ENCODE data around the gene PCLO. TPM values are rescaled to one million over a fixed set of nuclear protein-coding genes. Genes with fewer than 3 reads are reported as not detected.

PCLO gene
- total RNA-seq, 2 experiments from 2014 or later, result not detected

- CTCF ChIA-PET, result no interaction called here
Observed at GRCh38 chr7:82957521-82957920, 205.2 kb downstream of the PCLO start.

GRCh38 chr7:82953324-82954027 lies 209.2 kb downstream of the PCLO start:
- ChIA-PET CTCF (no interaction called here), POLR2A (no interaction called here)
- no peak overlapping the region for H3K27ac Mint-ChIP-seq
- no peaks in the 10 kb centered on the region for H3K27me3 Mint-ChIP-seq
- DNase-seq (no peak), ATAC-seq (no peak)
- H3K36me3 Mint-ChIP-seq (ENCODE audit: low read depth), result no peaks in the 10 kb centered on the region
- H3K9me3 Mint-ChIP-seq, result peaks cover 5% of the 10 kb centered on the region
- intact Hi-C loops (cut with micrococcal nuclease), result no loop called here
- no peaks in the 10 kb centered on the region for H3K4me1 Mint-ChIP-seq (ENCODE audit: low read depth)
- no peak overlapping the region for H3K4me3 Mint-ChIP-seq
- TF ChIP-seq CTCF (IDR thresholded peaks at IDR 0.05), result no peak

More at GRCh38 chr7:82957521-82957920, 205.2 kb downstream of the PCLO start:
- H3K4me3 Mint-ChIP-seq, result no peak overlapping the region
- H3K27me3 Mint-ChIP-seq, result no peaks in the 10 kb centered on the region
- H3K27ac Mint-ChIP-seq, result no peak overlapping the region
- ATAC-seq (no peak), DNase-seq (no peak)
- no peaks in the 10 kb centered on the region for H3K4me1 Mint-ChIP-seq (ENCODE audit: low read depth)
- H3K36me3 Mint-ChIP-seq (ENCODE audit: low read depth), result no peaks in the 10 kb centered on the region
- no peak for TF ChIP-seq CTCF (IDR thresholded peaks at IDR 0.05)
- intact Hi-C loops (cut with micrococcal nuclease), result no loop called here
- POLR2A ChIA-PET, result no interaction called here
- no peaks in the 10 kb centered on the region for H3K9me3 Mint-ChIP-seq

- Mint-ChIP-seq H3K4me1 (ENCODE audit: low read depth) (no peaks in the 10 kb centered on the region), H3K27me3 (no peaks in the 10 kb centered on the region), H3K36me3 (ENCODE audit: low read depth) (no peaks in the 10 kb centered on the region), H3K27ac (no peak overlapping the region), H3K9me3 (peaks cover 5% of the 10 kb centered on the region), H3K4me3 (no peak overlapping the region)
- CTCF ChIA-PET, result no interaction called here
- TF ChIP-seq CTCF (IDR thresholded peaks at IDR 0.05), result no peak
- POLR2A ChIA-PET, result no interaction called here
- DNase-seq (no peak), ATAC-seq (no peak)
- intact Hi-C loops (cut with micrococcal nuclease), result no loop called here
Observed at GRCh38 chr7:82950436-82950835, 212.2 kb downstream of the PCLO start.

GRCh38 chr7:82945480-82945879 lies 217.2 kb downstream of the PCLO start:
- Mint-ChIP-seq H3K4me1 (ENCODE audit: low read depth) (no peaks in the 10 kb centered on the region), H3K4me3 (no peak overlapping the region), H3K27ac (no peak overlapping the region), H3K27me3 (no peaks in the 10 kb centered on the region), H3K36me3 (ENCODE audit: low read depth) (no peaks in the 10 kb centered on the region), H3K9me3 (peaks cover 8% of the 10 kb centered on the region)
- no peak for DNase-seq
- intact Hi-C loops (cut with micrococcal nuclease), result no loop called here
- no peak for TF ChIP-seq CTCF (IDR thresholded peaks at IDR 0.05)
- CTCF ChIA-PET, result no interaction called here
- POLR2A ChIA-PET, result no interaction called here
- no peak for ATAC-seq

GRCh38 chr7:82945056-82945455 lies 217.6 kb downstream of the PCLO start:
- TF ChIP-seq CTCF (IDR thresholded peaks at IDR 0.05), result no peak
- H3K27ac Mint-ChIP-seq, result no peak overlapping the region
- H3K9me3 Mint-ChIP-seq, result peaks cover 8% of the 10 kb centered on the region
- H3K27me3 Mint-ChIP-seq, result no peaks in the 10 kb centered on the region
- no peaks in the 10 kb centered on the region for H3K36me3 Mint-ChIP-seq (ENCODE audit: low read depth)
- intact Hi-C loops (cut with micrococcal nuclease), result no loop called here
- ChIA-PET CTCF (no interaction called here), POLR2A (no interaction called here)
- H3K4me3 Mint-ChIP-seq, result no peak overlapping the region
- no peaks in the 10 kb centered on the region for H3K4me1 Mint-ChIP-seq (ENCODE audit: low read depth)
- ATAC-seq (no peak), DNase-seq (no peak)
